Measurements from ENCODE around the gene EML2. TPM values are rescaled to one million over a fixed set of nuclear protein-coding genes. Genes with fewer than 3 reads are reported as not detected.

Gene EML2
- total RNA-seq, 1 experiment from 2014 or later = 36.2 TPM

GRCh38 chr19:45597425-45598111 is 41.6 kb downstream of the EML2 start:
- DNase-seq (ENCODE audit: low read depth) = no peak
- in situ Hi-C loops (cut with HindIII; ENCODE audit: low pct_unique_long_range_greater_than_20kb, low sequenced_read_pairs) = no loop called here

- DNase-seq (ENCODE audit: low read depth) = no peak
- in situ Hi-C loops (cut with HindIII; ENCODE audit: low pct_unique_long_range_greater_than_20kb, low sequenced_read_pairs) = no loop called here
Observed at GRCh38 chr19:45595814-45596213, 43.4 kb downstream of the EML2 start.

- in situ Hi-C loops (cut with HindIII; ENCODE audit: low pct_unique_long_range_greater_than_20kb, low sequenced_read_pairs) = no loop called here
- no peak for DNase-seq (ENCODE audit: low read depth)
Observed at GRCh38 chr19:45593520-45593919, 45.7 kb downstream of the EML2 start.

GRCh38 chr19:45592366-45592765 is 46.8 kb downstream of the EML2 start:
- in situ Hi-C loops (cut with HindIII; ENCODE audit: low pct_unique_long_range_greater_than_20kb, low sequenced_read_pairs) = no loop called here
- no peak for DNase-seq (ENCODE audit: low read depth)

DNA sequence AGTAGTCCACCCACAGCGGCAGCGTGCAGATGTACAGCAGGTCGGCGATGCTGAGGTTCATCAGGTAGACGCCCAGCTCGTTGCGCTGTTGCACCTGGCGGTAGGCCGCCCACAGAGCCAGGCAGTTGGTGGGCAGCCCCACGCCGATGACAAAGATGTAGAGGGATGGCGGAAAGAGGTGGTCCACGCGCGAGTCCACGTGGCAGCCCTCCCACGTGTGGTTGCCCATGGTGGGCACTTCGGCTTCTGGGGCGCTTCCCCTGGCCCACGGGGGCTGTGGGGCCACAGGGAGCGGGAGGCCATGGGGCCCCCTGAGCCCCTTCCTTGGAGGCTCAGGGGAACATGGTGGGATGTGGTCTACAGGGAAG is 47.6 kb downstream of the EML2 start:
- in situ Hi-C loops (cut with HindIII; ENCODE audit: low pct_unique_long_range_greater_than_20kb, low sequenced_read_pairs) = no loop called here

DNA sequence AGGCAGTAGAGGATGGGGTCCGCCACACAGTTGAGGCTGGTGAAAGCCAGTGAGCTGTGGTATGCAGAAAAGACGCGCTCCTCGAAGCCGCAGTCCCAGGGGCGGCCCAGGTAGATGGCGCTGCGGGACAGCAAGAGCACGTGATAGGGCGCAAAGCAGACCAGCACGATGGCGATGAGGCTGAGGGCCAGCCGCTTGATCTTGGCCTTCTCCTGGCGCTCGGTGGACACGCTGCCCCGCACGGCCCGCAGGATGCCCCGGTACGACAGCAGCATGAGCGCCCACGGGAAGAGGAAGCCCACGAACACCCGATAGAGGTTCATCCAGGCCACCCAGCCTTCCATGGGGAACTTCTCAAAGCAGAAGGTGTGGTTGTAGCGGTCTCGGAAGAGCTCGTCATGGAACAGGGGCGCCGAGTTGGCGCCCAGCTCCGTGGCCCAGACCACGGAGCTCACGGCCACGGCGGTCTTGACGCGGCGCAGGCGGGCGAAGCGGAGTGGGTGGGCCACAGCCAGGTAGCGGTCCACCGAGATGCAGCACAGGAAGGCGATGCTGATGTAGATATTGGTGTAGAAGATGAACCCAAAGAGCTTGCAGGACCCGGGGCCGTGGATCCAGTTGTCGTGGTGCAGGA is 48.1 kb downstream of the EML2 start:
- in situ Hi-C loops (cut with HindIII; ENCODE audit: low pct_unique_long_range_greater_than_20kb, low sequenced_read_pairs) = no loop called here

More for the DNA sequence above, 47.6 kb downstream of the EML2 start:
- DNase-seq (ENCODE audit: low read depth) = no peak

GRCh38 chr19:45590300-45591003 is 48.7 kb downstream of the EML2 start:
- no peak for DNase-seq (ENCODE audit: low read depth)
- in situ Hi-C loops (cut with HindIII; ENCODE audit: low pct_unique_long_range_greater_than_20kb, low sequenced_read_pairs) = no loop called here

More for the DNA sequence above, 48.1 kb downstream of the EML2 start:
- DNase-seq (ENCODE audit: low read depth) = no peak

- DNase-seq (ENCODE audit: low read depth) = no peak
- in situ Hi-C loops (cut with HindIII; ENCODE audit: low pct_unique_long_range_greater_than_20kb, low sequenced_read_pairs) = no loop called here
Observed at GRCh38 chr19:45589768-45590167, 49.4 kb downstream of the EML2 start.

- in situ Hi-C loops (cut with HindIII; ENCODE audit: low pct_unique_long_range_greater_than_20kb, low sequenced_read_pairs) = no loop called here
- DNase-seq (ENCODE audit: low read depth) = peak; percentile 42
Observed at GRCh38 chr19:45587873-45588272, 51.3 kb downstream of the EML2 start.

DNA sequence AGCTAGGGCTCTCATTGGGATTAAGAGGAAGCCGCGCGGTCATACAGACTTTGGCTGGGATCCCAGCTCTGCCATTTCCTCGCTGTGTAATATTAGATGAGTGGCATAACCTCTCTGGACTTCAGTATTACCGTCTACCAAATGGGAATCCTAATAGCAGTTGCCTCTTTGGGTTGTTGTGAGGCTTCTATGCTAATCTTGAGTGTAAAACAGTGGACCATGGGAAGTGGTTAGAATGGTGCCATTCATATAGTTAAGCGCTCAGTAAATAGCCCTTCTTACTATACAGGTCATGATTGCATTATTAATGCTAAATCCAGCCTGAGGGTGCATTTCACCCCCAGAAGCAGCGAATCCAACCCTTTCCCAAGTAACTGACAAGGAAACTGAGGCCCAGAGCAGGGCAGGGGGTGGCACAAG is 54.0 kb downstream of the EML2 start:
- no peak for DNase-seq (ENCODE audit: low read depth)
- in situ Hi-C loops (cut with HindIII; ENCODE audit: low pct_unique_long_range_greater_than_20kb, low sequenced_read_pairs) = no loop called here

- in situ Hi-C loops (cut with HindIII; ENCODE audit: low pct_unique_long_range_greater_than_20kb, low sequenced_read_pairs) = no loop called here
- peak; percentile 100 for DNase-seq (ENCODE audit: low read depth)
Observed at GRCh38 chr19:45584332-45585157, 54.7 kb downstream of the EML2 start, which contains the start of gene OPA3. Gene OPA3, minus strand, starts transcription at chr19:45584802. Its CDS starts 38 bp downstream, at chr19:45584764.

DNA sequence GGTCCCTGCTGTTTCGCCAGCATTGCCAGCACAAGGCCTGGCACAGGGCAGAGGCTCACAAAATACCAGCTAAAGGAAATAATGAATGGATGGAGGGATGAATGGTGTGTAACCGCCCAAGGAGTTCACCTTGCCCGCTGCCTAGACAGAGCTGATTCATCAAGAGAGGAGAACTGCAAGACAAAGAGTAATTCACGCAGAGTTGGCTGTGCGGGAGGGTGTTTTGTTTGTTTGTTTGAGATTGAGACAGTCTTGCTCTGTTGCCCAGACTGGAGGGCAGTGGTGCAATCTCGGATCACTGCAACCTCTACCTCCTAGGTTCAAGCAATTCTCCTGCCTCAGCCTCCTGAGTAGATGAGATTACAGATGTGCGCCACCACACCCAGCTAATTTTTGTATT is 57.6 kb downstream of the EML2 start:
- DNase-seq (ENCODE audit: low read depth) = peak; percentile 73
- in situ Hi-C loops (cut with HindIII; ENCODE audit: low pct_unique_long_range_greater_than_20kb, low sequenced_read_pairs) = no loop called here

- in situ Hi-C loops (cut with HindIII; ENCODE audit: low pct_unique_long_range_greater_than_20kb, low sequenced_read_pairs) = no loop called here
- no peak for DNase-seq (ENCODE audit: low read depth)
Observed at GRCh38 chr19:45578861-45579260, 60.3 kb downstream of the EML2 start.

- in situ Hi-C loops (cut with HindIII; ENCODE audit: low pct_unique_long_range_greater_than_20kb, low sequenced_read_pairs) = no loop called here
- peak; percentile 95 for DNase-seq (ENCODE audit: low read depth)
Observed at GRCh38 chr19:45577111-45577905, 61.9 kb downstream of the EML2 start.

- DNase-seq (ENCODE audit: low read depth) = no peak
- in situ Hi-C loops (cut with HindIII; ENCODE audit: low pct_unique_long_range_greater_than_20kb, low sequenced_read_pairs) = no loop called here
Observed at GRCh38 chr19:45576682-45577081, 62.5 kb downstream of the EML2 start.

DNA sequence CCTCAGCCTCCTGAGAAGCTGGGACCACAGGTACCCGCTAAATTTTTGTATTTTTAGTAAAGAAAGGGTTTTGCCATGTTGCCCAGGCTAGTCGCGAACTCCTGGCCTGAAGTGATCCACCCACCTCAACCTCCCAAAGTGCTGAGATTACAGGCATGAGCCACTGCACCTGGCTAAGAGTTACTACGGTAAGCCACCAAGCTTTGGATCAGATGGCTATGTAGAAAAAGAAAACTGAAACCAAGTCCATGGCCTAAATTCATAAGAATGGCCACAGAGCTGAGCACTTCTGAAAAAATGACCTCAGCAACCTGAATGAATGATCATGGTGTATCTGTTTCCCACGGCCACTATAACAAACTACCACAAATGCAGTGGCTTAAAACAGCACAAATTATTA is 64.0 kb downstream of the EML2 start:
- no peak for DNase-seq (ENCODE audit: low read depth)
- in situ Hi-C loops (cut with HindIII; ENCODE audit: low pct_unique_long_range_greater_than_20kb, low sequenced_read_pairs) = no loop called here

DNA sequence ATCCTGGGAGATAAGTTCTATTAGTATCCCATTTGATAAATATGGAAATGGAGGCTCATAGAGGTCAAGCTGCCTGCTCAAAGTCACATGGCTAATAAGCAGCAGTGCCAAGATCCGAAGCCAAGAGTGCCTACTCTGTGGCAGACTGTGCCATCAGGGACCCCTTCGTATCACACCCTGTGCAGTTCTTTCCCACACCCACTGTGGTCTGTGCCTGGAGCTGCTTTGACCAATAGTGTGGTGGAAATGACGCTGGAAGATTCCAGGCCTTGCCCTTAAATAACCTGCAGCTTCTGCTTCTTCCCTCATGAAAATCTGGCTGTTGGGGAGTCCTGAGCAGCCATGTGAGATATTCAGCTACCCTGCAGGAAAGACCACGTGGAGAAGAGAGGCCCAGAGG is 64.7 kb downstream of the EML2 start:
- DNase-seq (ENCODE audit: low read depth) = no peak
- in situ Hi-C loops (cut with HindIII; ENCODE audit: low pct_unique_long_range_greater_than_20kb, low sequenced_read_pairs) = no loop called here

Measured in Caki2 (cell line).